GM18858 (cell line): ENCODE data around the gene CDIP1.

Source experiments
- ATAC-seq: cut with Tn5 transposase; IDR thresholded peaks from one replicate; pipeline ENCODE4 v1.9.1; 2021; ENCODE audit not compliant: unreplicated experiment

CDIP1 gene

DNA sequence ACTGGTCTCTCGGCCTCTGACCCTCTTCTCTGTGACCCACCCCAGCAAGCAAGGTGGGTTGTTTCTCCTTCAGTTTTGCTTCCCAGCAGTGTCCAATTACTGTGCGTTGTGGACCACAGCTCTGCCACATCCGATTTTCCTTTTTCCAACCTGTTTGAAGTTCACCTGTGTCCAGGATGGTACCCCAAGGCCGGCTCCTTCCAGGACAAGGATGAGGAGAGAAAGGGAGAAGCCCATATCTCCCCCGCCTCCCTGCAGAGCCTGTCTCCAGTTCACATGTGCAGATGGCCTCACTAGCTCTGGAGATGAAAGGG lies 77.7 kb downstream of the CDIP1 start:
- ATAC-seq: no peak
